Activated CD8-positive, alpha-beta memory T cell treated with anti-CD3 and anti-CD28 coated beads, Interleukin-2, amount 50 U/mL, for 1 hour (primary cell): ENCODE measurements around the gene MYRIP.
"Not testable (repeated sequence)": the region's sequence is repeated elsewhere in the genome, so short reads cannot be mapped to it uniquely, and the experiment has no call there.

Experiments used
- DNase-seq: peaks from one replicate; pipeline ENCODE4 v3.0.0-alpha.2; 2020; ENCODE audit errors: extremely low read depth

Gene MYRIP

GRCh38 chr3:39809181-39809994 is at the start of gene MYRIP:
Gene MYRIP (plus strand): TSS chr3:39809609. CDS start chr3:39900817, 91,208 bp downstream.
- no peak for DNase-seq

GRCh38 chr3:39760325-39760724 is 49.1 kb upstream of the MYRIP start:
- no peak for DNase-seq

- DNase-seq: no peak
Measured at GRCh38 chr3:39762537-39763070, 46.8 kb upstream of the MYRIP start.

- no peak for DNase-seq
Measured at GRCh38 chr3:39763390-39763789, 46.0 kb upstream of the MYRIP start.

GRCh38 chr3:39765575-39765974 is 43.8 kb upstream of the MYRIP start:
- no peak for DNase-seq

GRCh38 chr3:39766433-39766832 is 43.0 kb upstream of the MYRIP start:
- no peak for DNase-seq

GRCh38 chr3:39766909-39767308 is 42.5 kb upstream of the MYRIP start:
- DNase-seq: not testable (repeated sequence)

GRCh38 chr3:39778168-39778567 is 31.2 kb upstream of the MYRIP start:
- not testable (repeated sequence) for DNase-seq

- DNase-seq: no peak
Measured at GRCh38 chr3:39779511-39780230, 29.7 kb upstream of the MYRIP start.

GRCh38 chr3:39780352-39780751 is 29.1 kb upstream of the MYRIP start:
- DNase-seq: no peak

- DNase-seq: no peak
Measured at GRCh38 chr3:39781025-39781424, 28.4 kb upstream of the MYRIP start.

- DNase-seq: no peak
Measured at GRCh38 chr3:39781632-39782031, 27.8 kb upstream of the MYRIP start.

- DNase-seq: no peak
Measured at GRCh38 chr3:39783680-39784079, 25.7 kb upstream of the MYRIP start.

GRCh38 chr3:39784922-39785321 is 24.5 kb upstream of the MYRIP start:
- DNase-seq: no peak

GRCh38 chr3:39788128-39788883 is 21.1 kb upstream of the MYRIP start:
- no peak for DNase-seq

- DNase-seq: no peak
Measured at GRCh38 chr3:39791603-39792002, 17.8 kb upstream of the MYRIP start.

GRCh38 chr3:39794880-39795279 is 14.5 kb upstream of the MYRIP start:
- no peak for DNase-seq

- no peak for DNase-seq
Measured at GRCh38 chr3:39801216-39801615, 8.2 kb upstream of the MYRIP start.

- DNase-seq: not testable (repeated sequence)
Measured at GRCh38 chr3:39802486-39802885, 6.9 kb upstream of the MYRIP start.

GRCh38 chr3:39803956-39804355 is 5.5 kb upstream of the MYRIP start:
- no peak for DNase-seq

- DNase-seq: no peak
Measured at GRCh38 chr3:39804951-39805350, 4.5 kb upstream of the MYRIP start.

- no peak for DNase-seq
Measured at GRCh38 chr3:39805650-39806049, 3.8 kb upstream of the MYRIP start.
